Endometrial microvascular endothelial cells (primary cell): Measurements from ENCODE around the gene SLC30A3. TPM values are rescaled to one million over a fixed set of nuclear protein-coding genes. Genes with fewer than 3 reads are reported as not detected.

Experiments used
- in situ Hi-C: cut with HindIII; loops from 2 replicates; pipeline ENCODE4 v1.10.0; 2017; ENCODE audit warnings: low sequenced_read_pairs, low pct_unique_long_range_greater_than_20kb; ENCODE audit errors: inconsistent ontology term
- total RNA-seq: library from RNA; depleted of rRNA; stranded (reverse); fragments of >200 nt; gene quantifications from one replicate; pipeline ENCODE4 v1.2.3, GENCODE V29; 2015; ENCODE audit errors: inconsistent ontology term

The SLC30A3 gene
- total RNA-seq, 1 donor from 2014 or later = 8.2 TPM

DNA sequence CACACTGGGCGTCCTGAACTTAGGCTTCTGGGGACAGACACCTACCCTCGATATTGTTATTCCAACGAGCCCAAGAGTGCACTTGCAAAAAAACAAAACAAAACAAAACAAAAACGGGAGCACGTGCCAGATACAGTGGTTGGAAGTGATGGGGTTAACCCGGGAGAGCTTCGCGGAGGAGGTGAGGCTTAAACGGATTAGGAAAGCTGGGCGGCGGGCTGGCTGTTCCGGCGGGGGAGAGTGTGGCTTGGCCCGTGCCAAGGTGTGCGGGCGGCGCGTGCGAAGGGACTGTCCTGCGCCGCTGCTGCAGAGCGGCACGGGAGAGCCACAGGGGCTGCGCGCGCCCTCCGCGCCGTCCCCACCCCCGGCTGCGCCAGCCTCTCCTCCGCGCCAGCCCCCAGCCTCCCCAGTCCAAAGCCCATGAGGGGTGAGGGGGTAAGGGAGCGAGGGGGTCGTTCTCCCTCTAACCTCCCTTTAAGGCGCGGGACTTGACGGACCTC, 1.5 kb upstream of the SLC30A3 start:
- in situ Hi-C loops = no loop called here

- in situ Hi-C loops = no loop called here
Measured at GRCh38 chr2:27263287-27264252, 723 bp upstream of the SLC30A3 start.

GRCh38 chr2:27261926-27262298, 935 bp downstream of the SLC30A3 start:
- in situ Hi-C loops = no loop called here

- in situ Hi-C loops = no loop called here
Measured at GRCh38 chr2:27261241-27261925, 1.5 kb downstream of the SLC30A3 start.

DNA sequence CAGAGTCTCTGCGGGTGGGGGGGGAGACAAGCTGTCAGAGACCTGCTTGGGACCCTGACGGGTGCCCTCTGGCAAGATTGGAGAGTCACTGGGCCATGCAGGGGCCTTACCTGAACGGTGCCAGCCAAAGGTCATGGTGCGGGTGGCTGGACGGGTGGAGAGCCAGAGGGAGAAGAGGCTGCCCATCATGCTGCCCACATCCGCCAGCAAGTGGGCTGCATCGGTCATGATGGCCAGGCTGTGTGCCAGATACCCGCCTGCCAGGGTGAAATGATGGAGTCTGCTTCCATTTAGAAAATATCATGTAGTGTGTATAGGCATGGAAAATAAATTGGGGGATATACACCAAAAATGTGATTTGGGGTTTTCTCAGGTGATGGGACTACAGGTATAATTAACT, 4.8 kb downstream of the SLC30A3 start:
- in situ Hi-C loops = no loop called here

GRCh38 chr2:27256855-27257454, 5.9 kb downstream of the SLC30A3 start:
- in situ Hi-C loops = no loop called here

DNA sequence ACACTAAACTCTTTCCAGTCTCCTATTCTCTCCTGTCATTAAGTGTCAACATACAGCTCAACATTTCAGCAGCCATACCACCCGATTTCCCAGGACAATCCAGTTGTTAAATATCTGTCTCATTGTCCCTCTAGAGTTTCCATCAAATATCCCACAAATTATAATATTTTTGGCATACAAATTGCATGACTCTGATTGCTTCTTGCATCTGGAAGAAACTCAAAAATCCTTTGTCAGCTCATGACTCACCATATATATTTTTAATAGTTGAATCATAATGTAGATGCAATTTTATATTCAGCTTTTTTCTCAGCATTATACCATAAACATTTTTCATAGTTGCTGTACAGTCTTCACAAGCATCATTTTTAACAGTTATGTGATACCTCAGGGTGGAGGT, 7.2 kb downstream of the SLC30A3 start:
- in situ Hi-C loops = no loop called here

GRCh38 chr2:27255187-27255586, 7.7 kb downstream of the SLC30A3 start:
- in situ Hi-C loops = no loop called here

DNA sequence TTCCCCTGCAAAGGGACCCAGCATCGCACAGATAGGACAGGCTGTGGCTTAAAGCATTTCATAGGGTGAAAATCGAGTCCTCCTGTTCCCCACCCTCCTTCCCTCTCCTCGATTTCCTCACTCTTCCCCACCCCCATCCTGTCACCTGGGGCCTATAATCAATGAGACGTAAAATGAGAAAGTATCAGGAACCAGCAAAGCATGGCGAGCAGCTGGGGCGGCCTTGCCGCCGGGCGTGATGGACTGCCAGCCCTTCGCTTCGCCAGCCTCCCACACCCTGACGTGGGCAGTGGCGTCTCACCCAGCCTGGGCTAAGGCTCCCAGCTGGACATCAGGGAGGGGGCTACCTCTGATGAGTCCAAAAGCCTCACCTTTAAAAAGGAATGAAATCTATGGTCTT, 11.1 kb downstream of the SLC30A3 start:
- in situ Hi-C loops = no loop called here

DNA sequence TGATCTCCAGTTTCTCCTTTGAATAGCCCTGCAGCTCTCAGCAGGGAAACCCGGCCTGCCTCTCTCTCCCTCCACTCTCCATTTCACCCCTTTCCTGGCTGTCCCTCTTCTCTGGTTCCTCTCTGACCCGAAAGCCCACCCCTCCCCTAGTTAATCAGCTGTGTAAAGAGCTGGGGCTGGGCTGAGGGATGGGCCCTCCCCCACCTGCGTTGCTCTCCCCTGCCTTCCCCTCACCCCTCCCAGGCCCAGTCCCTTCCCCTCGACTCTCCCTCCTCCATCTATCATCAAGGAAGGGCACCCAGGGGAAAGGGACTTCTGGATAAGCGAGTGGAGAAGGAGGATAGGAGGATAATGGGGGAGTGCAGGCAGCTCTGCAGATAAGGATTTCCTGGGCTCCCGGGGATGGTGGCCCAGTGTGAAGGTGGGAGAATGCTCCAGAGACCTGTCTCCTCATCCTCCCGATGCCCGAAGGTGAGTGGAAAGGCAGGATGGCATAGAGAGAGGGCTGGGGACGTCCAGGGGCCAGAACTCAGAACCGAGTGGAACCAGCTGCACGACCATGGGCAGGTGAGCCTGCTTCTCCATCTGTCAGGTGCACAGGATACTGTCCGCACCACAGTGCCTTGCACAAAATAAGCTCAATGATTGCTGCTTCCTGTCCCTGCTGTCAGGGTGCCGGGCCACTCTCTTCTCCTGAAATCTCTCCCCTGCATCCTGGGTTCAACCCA, 12.0 kb downstream of the SLC30A3 start:
- in situ Hi-C loops = no loop called here

DNA sequence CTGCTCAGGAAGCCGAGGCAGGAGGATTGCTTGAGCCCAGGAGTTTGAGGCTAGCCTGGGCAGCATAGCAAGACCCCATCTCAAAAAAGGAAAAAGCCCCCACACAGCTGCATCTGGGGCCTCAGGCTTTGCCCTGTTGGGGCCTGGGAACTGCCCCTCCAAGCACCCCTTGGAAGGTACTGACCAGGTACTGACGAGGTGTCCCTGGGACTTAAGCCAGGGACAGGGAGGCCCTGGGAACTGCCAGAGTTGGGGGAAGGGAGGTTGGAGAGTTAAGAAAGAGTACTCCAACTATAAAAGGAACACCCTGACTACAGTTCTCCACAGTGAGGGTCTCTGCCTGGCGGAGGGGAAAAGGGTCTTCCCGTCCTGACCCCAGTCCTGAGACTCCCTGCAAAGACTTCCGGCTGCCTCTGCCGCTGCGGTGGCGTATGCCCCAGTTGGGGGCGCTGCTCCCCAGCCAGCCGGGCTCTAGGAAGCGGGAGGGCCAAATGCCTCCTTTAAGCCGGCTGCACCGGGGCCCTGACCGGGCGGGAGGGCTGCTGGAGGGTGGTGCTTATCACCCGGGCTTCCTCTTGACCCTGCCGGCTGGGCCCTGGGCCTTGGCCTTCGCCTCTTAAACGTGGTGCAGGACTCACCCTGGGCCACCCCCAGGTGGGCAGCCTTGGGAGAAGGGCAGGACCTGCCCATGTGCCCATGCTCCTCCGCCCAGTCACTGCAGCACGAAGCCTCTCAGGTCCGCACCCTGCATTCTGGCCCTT, 12.8 kb downstream of the SLC30A3 start:
- in situ Hi-C loops = no loop called here

- in situ Hi-C loops = no loop called here
Measured at GRCh38 chr2:27249159-27249890, 13.5 kb downstream of the SLC30A3 start.

GRCh38 chr2:27247893-27248292, 15.0 kb downstream of the SLC30A3 start:
- in situ Hi-C loops = no loop called here

GRCh38 chr2:27245626-27246025, 17.2 kb downstream of the SLC30A3 start:
- in situ Hi-C loops = no loop called here

GRCh38 chr2:27245116-27245515, 17.7 kb downstream of the SLC30A3 start:
- in situ Hi-C loops = no loop called here

GRCh38 chr2:27243391-27244130, 19.3 kb downstream of the SLC30A3 start:
- in situ Hi-C loops = no loop called here

GRCh38 chr2:27242614-27242951, 20.3 kb downstream of the SLC30A3 start:
- in situ Hi-C loops = no loop called here
